ENCODE results near the gene ERFE. TPM values are rescaled to one million over a fixed set of nuclear protein-coding genes. Genes with fewer than 3 reads are reported as not detected.

The ERFE gene
- total and polyA plus RNA-seq, 7 donors: 1.4 to 18.2 (median 2.8) TPM

- no peak for TF ChIP-seq CTCF (IDR thresholded peaks at IDR 0.05)
- DNase-seq (peak; percentile 19 to 49), ATAC-seq (peak in 3 of 4 donors; percentile 2 to 3 (median 2))
- Histone ChIP-seq H3K27me3 (ENCODE audit: insufficient read depth in 3 of 3, low read length in 2 of 3) (peaks cover 0 to 21% (median 5%) of the 10 kb centered on the region in 3 donors), H3K4me1 (peaks cover 47% of the 10 kb centered on the region), H3K9me3 (no peaks in the 10 kb centered on the region), H3K4me3 (no peak overlapping the region), H3K36me3 (ENCODE audit: insufficient read depth in 1 of 2, low read depth in 1 of 2) (peaks cover 3 to 7% of the 10 kb centered on the region in 2 donors), H3K27ac (peak overlapping the region; percentile 69)
- WGBS, 3 donors: 58 to 66% (median 60%) methylated on average over 18 of the region's 18 CpGs
- intact Hi-C loops (cut with DNase I): no loop called here
Measured at GRCh38 chr2:238155761-238156694, 2.7 kb upstream of the ERFE start.

GRCh38 chr2:238157506-238158017 is 1.2 kb upstream of the ERFE start:
- Histone ChIP-seq H3K27ac (peak overlapping the region; percentile 16), H3K27me3 (ENCODE audit: insufficient read depth in 3 of 3, low read length in 2 of 3) (peaks cover 0 to 21% (median 5%) of the 10 kb centered on the region in 3 donors), H3K36me3 (ENCODE audit: insufficient read depth in 1 of 2, low read depth in 1 of 2) (no peaks in the 10 kb centered on the region), H3K9me3 (no peaks in the 10 kb centered on the region), H3K4me1 (peaks cover 38% of the 10 kb centered on the region), H3K4me3 (no peak overlapping the region)
- intact Hi-C loops (cut with DNase I): no loop called here
- ATAC-seq: peak in 2 of 4 donors; percentile 0
- 64 to 72% (median 71%) methylated on average over 14 of the region's 14 CpGs for WGBS, 3 donors
- DNase-seq: peak in 1 of 2 donors; percentile 54
- TF ChIP-seq CTCF (IDR thresholded peaks at IDR 0.05): no peak

- Histone ChIP-seq H3K27ac (peak overlapping the region; percentile 16), H3K9me3 (no peaks in the 10 kb centered on the region), H3K4me3 (no peak overlapping the region), H3K4me1 (peaks cover 33% of the 10 kb centered on the region), H3K36me3 (ENCODE audit: insufficient read depth in 1 of 2, low read depth in 1 of 2) (no peaks in the 10 kb centered on the region), H3K27me3 (ENCODE audit: insufficient read depth in 3 of 3, low read length in 2 of 3) (peaks cover 0 to 21% (median 5%) of the 10 kb centered on the region in 3 donors)
- WGBS, 3 donors: 49 to 57% (median 57%) methylated on average over 21 of the region's 21 CpGs
- peak in 2 of 4 donors; percentile 3 for ATAC-seq
- TF ChIP-seq CTCF (IDR thresholded peaks at IDR 0.05): no peak
- peak in 1 of 2 donors; percentile 17 for DNase-seq
- intact Hi-C loops (cut with DNase I): no loop called here
Measured at GRCh38 chr2:238158018-238158508, 707 bp upstream of the ERFE start.

- Histone ChIP-seq H3K27me3 (ENCODE audit: insufficient read depth in 3 of 3, low read length in 2 of 3) (peaks cover 0 to 26% (median 5%) of the 10 kb centered on the region in 3 donors), H3K36me3 (ENCODE audit: insufficient read depth in 1 of 2, low read depth in 1 of 2) (no peaks in the 10 kb centered on the region), H3K4me3 (peak overlapping the region; percentile 49), H3K27ac (no peak overlapping the region), H3K4me1 (peaks cover 25% of the 10 kb centered on the region), H3K9me3 (no peaks in the 10 kb centered on the region)
- WGBS, 3 donors: 3 to 7% (median 3%) methylated on average over 35 to 52 of the region's 52 CpGs
- intact Hi-C loops (cut with DNase I): no loop called here
- DNase-seq (peak in 1 of 2 donors; percentile 16), ATAC-seq (no peak)
- no peak for TF ChIP-seq CTCF (IDR thresholded peaks at IDR 0.05)
Measured at GRCh38 chr2:238159071-238159539, 335 bp downstream of the ERFE start.

Measured in psoas muscle (tissue), 8 donors.